DMS 273 treated with DMSO at 0.1 percent for 48 hours (cell line): Measurements from ENCODE around the gene OPCML.

Experiments used
- DNase-seq: peaks from one replicate; lab custom pipeline; 2025; lab: John Stamatoyannopoulos, UW

OPCML gene

DNA sequence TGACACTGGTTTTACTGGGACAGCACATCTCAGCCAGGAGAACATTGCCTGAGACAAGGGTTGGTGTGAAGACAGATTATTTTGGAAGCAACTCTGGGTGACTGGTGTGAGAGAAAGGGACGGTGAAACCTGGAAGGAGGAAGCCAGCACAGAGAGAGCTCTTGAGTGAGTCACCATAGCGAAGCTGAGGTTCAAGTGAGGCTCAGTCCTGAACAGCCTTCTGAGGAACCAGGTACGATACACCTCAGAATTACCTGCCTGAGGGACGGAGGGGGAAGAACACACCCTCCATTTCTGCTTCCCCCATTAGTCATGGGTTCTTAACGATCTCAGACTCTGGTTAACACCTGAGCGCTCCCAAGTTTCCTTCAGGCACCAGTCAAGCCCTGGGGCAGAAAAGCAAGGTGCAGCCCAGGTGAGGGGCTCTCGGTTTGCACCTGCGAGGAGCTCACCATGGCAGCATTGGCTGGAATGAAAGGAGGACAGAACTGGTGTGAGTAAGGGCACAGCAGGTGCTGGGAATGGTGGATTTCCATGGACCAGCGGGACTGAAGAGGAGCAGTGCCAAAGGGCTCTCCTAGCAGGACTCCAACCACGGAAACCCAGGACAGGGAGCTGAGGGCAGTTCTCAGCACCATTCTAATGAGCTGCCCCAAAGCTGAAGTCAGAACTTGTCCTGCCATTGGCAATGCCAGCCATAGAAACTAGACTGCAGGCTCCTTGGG, 459.3 kb downstream of the OPCML start:
- no peak for DNase-seq

DNA sequence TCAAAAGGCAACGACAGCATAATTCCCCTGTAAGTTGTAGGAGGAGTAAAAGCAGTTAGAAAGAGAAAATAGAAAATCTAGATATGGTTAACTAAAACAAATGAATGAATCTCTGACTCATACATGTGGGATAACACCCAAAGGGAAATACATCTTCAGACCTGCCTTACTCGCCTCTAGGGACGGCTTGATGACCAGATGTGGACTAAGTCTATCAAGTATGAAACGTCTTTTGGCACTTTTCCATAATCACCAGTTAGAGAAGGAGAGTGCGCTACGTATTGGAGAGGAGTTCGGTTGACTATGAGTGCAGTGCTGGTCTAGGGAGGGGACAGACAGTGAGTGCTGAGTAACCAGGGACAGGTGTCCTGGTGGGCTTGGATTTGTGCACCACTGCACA, 459.9 kb downstream of the OPCML start:
- DNase-seq: no peak

DNA sequence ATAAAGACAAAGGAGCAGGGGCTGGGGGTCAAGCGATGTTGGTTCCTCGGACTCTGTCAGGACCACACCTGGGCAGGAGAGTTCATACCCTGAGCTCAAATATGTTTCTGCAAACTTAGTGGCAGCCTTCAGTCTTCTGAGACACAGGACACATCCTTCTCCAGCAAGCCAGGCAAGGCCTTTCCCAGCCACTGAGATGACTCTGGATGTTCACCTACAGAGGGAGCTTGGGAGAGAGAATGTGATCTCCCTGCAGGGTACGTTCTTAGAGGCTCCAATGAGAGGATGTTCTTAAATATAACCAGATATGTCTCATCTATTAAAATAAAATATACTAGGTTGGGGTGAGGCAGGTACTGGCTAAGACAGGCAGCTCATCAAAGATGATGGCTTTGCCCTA, 461.5 kb downstream of the OPCML start:
- DNase-seq: no peak

DNA sequence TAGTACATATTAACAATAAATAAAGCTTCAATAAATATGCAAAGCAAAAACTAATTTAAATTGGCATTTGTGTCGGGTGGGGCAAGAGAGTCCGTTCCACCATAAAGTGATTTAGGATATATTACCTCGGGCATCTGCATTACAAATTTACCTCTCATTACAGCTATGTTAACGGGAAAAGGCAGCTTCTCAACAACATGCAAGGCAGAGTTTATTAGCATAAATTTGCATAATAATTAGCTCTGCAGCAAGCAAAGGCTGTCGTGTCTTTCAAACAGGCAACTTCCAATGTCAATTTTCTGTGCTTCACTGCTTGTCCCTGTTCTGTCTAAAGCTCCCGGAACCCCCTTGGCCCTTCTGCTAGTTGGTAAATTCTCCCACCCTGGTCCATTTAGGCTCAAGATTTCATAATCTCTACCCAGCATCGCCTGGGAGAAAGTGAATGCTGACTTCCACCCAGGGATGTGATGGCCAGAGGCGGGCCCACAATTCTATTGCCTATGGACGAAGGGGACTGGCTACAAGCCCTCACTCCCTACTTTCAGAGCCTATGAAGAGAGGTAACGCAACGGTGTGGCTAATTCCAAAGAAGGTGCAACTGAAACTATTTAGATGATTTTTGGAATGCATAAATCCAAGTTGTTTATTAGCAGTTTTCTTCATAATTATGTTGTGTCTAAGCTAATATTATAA, 462.1 kb downstream of the OPCML start:
- no peak for DNase-seq

DNA sequence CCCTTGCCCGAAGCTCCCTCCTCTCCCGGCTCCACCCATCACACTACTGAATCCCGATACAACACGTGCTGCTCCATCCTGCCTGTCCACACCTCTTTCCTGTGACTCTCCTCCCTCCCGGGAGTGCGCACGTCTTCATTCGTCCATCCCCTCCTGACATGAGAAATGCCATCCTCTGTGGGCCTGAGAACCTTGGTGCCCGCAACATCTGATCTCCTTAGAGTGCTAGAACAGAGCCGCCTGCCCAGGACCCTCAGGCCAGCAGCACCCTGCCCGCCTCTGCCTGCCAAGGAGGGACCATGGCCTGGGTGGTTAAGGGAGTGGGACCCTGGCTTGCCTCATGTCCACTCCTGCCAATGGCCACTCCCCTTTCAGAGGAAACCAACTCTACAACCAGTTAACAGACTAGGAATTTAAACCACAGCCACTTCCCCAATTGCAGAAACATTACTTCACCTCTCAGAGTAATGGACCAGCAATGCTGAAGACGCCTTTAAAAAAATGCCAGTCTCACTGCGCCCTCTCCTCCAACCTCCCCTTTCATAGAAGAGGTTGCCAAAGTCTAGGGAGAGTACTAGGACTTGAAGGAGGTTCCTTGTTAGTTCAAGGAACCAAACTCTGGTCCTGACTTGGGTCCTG, 466.3 kb downstream of the OPCML start:
- no peak for DNase-seq

DNA sequence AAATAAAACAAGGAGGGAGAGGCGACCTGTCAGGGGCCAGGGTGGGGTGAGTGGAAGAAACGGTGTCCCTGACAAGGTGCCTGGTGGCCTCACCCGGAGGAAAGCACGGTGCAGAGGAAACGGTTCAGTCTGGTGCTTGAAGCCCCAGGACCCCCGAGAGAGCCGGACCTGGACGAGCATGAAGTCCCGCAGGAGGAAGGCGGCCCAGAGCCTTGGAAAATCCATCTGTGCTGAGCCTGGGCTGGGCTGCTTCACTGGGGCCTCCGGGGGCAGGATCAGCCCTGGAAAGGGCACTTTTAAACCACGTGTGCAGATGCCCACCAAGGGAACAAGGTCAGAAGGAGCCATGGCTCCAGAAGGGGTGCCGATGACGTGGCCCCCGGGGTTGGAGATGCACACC, 467.3 kb downstream of the OPCML start:
- no peak for DNase-seq

DNA sequence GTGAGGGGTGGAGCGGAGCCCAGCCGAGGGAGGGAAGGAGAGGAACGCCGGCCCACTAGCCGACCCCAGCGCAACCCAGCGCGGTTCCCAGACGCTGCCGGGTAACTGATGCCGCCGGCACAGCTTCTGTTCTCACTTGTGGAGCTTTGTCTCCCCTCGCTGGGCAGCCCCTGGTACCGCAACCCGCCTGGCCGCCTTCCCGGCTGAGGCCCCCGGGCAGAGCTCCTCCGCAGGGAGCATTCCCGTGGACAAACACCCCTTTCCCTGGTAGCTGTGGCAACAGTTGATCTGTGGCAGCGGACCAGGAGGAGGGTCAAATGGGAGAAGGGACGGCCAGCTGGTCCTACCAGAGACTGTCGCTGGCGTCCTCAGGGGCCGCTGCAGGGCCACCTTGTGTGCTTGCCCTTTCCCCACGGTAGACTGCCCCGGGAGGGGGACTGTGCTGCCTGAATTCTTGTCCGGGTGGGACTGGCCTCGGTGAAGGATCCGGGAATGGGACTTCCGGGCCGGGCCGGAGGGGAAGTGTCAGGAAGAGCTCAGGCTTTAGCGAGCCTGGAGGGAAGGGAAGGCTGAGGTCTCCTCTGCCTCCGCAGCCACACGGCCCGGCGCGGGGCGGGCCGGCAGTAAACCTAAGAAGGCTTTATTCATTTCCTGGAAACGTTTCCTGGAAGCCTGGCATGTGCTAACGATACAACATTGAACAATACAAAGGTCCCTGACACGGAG, 468.0 kb downstream of the OPCML start:
- DNase-seq: peak; percentile 43

DNA sequence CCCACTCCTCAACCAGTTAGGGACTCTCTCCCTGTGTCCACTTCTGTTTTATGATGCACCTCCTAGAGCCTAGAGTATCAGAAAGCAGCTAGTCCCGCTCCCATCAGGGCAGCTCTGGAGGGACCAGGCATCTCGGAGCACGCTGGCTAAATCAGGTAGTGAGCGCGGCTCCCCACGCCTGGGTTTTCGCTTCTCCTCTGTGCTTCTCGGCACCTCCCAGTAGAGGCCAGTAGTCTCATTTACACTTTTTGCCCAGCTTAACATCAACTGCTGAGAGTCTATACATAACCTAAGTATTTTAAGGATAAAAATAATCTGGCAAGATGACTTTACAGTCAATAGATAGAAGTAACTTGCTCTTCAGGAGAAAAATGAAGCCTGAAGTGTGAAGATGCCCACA, 473.8 kb downstream of the OPCML start:
- no peak for DNase-seq

DNA sequence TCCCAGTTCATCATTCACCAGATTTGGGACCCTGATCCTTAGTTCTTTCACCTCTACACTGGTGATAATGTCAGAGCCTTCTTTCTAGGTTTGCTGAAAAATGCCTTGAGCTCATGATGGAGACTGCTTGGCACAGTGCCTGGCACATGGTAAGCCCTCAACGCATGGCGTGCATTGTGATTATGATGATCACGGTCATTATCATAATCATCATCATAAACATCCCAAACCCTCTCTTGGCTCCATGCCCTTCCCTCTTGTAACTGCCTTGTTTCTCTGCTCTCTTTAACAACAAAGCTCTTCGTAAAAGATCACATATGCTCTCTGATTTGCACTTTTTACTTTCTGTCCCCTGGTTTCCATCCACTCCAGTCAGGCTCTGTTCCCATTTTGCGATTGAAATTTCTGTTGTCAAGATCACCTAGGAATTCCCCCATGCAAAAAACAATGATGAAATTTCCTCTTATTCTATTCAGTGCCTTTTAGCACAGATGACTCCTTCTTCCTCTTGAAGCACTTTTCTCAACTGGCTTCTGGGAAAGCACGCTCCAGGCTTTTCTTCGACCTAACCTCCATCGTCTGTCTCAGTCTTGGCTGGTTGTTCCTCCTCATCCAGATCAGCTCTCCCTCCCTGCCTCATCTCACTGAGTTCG, 479.1 kb downstream of the OPCML start:
- no peak for DNase-seq

DNA sequence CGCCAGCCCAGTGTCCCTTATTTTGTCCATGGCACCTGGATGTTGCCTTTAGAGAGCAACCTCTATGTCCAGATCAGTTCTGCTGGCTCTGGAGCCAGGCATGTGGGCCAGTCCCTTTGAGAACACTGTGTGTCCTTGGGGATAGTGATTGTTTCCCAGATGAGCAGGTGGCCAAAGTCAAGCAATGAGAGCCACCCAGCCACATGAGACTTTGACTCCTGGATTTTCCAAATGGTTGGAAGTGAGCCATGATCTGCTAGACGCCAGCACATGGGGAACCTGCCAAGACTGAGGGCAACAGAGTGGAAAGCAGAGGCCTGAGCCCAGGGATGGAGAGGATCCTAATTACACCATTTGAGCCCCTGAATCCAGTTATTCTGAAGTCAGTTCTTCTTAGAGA, 479.8 kb downstream of the OPCML start:
- DNase-seq: no peak

DNA sequence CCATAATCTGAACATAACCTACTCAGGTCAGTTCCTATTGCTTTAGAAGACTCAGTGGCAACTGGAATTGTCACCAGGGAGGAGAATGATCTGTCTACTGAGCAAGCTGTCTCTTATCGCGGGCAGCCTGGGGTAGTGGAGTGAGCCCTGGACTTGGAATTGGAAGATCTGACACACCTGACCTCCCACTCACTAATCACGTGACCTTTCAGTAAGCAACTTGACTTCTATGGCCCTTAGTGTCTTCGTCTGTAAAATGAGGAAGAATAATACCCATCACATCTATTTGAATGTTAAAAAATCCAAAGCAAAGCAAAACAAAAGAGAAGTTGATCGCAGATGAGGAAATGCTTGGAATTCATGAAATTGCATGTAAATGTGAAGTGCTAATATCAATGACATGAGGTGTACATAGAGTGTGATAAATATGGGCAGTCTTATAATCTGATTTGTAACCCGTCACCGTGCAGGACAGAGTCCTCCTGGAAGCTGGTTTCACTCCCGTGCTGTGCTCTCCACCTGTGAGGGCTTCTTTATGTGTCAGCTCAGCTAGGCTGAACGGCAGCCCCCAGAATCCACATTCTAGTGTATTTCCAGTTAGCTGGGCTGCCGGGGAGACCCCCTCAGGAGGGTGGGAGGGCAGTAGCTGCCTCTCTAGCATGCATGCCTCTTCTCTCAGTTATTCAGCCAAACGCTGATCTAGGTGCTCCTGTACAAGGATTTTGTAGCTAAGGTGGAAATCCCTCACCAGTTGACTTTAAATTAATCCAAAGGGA, 482.9 kb downstream of the OPCML start:
- no peak for DNase-seq

DNA sequence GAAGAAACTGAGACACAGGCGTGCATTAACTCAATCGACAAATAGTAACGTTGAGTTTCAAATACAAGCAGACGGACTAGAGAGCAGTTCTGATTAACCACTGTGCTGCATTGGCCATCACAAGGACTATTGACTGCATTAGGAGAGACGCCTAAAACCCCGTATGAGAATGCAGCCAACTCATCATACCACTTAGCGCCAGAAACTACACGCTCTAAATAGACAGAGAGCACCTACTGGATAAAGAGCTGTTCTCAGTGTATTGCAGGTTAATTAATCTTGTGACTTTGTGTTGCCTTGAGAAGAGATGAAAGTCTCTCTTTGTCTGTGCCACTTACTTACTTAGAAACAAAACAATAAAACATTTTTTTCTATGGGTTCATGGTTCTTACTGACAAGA, 484.0 kb downstream of the OPCML start:
- no peak for DNase-seq

DNA sequence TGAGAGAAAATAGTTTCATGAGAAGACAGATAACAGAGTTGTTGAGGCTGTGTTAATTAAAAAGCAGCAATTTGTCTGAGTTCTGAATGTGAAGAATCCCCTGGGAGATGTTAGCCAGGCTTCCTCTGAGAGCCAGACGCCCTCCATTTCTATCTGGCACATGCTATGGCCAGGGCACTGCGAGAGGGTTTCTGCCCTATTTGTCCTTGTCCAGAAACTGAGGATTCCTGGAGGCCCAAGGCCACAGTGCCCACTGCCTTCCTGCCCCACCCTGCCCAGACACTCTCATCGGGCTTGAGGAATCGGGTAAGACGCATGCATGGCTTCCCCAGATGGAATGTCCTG, 484.6 kb downstream of the OPCML start:
- no peak for DNase-seq

DNA sequence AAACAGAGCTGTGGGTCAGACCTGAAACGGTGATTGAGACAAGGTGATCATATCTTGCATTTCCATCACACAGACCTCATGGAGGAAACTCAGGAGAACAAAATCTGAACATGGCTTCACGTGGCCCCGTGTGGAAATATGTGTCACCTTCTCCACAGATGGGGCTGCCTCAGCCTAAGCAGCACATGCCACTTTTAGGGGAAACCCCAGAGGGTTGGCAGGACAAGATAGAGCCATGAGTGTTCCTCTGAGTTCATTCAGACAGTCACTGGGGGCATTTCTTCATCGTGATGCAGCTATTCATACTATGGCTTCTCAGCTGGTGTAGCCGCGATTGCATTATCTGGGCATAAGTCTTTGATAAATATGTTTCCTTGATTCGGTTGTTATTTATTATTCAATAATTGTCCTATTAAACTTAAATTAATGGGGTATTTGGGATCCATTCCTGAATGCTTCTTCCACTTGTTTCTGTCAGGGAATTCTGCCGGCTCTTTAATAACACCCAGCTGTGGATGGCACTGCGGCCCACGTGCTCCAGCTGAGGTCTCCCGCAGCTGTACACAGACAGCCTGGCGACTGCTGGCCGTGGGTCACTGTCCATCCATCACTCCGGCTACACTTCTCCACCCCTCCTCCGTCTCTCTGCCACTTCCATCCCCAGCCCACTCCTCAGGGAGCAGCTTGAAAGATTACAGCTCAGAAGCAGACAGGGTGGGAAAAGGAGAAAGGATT, 485.1 kb downstream of the OPCML start:
- DNase-seq: no peak

DNA sequence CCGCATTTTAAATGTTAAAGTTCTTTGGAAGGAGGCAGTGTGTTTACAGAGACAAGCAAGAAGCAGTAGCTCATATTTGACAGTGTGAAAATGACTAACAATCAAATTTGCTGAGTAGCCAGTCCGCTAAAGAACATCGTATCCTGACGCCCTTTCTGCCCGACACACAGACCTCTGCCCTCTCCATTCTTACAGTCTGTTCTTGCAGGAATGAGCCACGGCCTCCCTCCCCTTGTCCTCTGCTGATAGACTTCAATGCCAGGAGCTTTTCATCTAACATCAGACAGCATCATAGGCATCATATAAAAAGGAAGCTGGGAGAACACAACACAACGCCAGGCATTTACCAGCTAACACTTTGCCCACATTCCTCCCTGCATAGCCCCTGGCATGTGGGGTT, 486.0 kb downstream of the OPCML start:
- no peak for DNase-seq

DNA sequence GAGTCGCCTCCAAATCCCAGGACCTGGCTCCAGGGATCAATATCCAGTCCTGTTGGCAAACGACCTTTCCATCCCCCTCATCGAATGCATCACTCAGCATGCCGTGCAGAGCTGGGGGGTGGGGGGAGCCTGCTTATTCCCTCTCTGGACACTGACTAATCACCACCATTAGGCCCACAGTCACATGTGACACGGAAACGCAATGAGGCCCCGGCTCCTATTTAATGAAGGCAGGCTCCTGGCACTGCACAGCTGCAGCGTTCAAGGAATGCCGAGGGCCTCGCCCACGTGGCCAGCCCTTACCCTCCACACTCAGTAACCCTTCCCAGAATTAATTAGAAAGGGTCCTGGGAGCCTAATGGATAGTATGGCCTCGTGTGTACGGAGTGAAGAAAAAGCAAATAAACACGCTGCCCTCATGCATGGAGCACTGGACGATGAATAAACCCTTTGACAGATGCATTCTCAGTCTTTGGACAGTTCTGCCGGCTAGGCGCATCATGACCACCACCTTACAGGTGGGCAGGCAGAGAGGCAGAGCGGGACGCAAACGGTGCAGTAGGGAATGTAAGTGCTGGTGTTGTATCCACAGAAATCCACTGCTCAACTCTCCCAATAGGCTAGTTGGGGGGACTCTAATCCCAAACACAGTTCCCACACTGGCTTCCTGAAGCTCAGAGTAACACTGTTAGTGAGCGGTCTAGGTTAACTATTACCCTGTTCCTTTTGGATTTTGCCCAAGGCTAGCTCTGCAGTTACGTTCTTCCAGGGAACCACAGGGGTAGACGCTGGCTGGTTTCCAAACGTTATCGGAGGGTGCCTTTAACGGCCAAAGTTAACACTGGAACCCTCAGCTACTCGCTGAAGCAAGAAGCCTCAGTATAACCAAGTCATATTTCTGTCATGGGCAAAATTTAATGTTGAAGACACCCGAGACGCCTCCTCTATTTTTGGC, 490.1 kb downstream of the OPCML start:
- no peak for DNase-seq

DNA sequence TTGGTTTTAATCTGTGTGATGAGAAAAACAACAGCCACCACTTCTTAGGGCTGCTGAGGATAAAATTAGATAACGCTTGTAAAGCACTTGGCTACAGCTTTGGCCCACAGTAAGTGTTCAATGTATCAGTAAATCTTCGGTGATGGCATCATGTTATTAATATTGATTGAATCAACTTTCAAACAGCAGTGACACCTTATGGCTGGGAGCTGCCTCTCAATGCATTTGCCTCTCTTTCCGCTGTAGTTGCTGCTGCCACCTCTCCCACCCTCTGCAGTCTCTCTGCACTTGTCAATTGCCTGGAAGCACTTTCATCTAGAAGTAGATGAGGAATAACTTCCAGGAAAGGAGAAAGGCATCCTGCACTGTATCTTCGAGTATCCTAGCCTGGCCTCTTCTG, 491.1 kb downstream of the OPCML start:
- no peak for DNase-seq

DNA sequence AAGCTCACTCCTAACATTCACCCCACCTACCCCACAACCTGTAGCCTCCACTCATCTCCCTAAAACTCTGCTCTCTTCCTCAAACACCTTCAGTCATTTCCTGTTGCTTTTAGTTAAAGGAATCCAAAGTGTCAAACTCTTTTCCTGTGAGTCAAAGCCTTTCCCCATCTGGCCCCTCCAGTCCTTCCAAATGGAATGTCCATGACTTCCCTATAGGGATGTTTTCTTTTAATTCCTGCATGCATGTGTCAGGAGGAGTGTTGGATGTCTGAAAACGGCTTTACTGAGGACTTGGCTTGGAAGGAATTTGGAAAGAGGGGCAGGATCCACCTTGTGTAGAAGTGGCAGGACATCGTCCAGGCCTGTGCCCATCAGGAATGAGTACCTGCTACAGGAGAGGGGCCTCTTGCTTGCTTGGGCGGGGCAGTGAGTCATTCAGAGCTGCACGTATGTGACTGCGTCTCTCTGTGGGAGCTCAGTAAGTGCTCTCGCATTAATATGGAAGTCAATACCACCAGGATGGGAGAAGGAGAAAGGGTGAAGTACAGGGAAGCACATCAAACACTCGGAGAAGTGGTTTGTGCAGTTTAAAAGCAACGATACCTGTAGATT, 491.9 kb downstream of the OPCML start:
- no peak for DNase-seq

DNA sequence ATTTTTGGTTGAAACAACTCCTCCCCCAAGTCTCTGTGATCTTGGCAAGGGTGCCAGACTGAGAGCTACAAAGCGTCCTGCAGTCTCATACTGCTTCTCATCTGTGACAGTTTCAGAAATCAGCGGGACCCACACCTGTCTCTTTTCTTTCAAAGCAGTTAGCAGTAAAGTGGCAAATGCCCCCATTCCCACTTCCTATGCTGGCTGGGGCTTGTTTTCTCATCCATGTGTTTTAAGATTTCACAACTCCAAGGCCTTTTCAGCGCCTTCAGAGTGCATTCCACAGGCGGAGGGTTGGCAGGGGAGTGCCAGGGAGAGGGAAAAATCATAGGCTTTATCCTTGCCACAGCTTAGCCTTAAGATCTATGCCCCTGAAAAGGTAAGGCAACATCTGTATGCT, 493.5 kb downstream of the OPCML start:
- no peak for DNase-seq
